ENCODE results near the gene RGSL1. TPM values are rescaled to one million over a fixed set of nuclear protein-coding genes. Genes with fewer than 3 reads are reported as not detected.

RGSL1 gene
- total and polyA plus RNA-seq, 2 donors (not counting 1 experiment from before 2014, with no cell fraction given) = not detected

GRCh38 chr1:182569939-182570610 lies 120.1 kb downstream of the RGSL1 start:
- no peaks in the 10 kb centered on the region for H3K27me3 ChIP-seq (ENCODE audit: control insufficient read depth, insufficient read depth, low read length)
- H3K27ac ChIP-seq (ENCODE audit: insufficient read depth, low read length) = no peak overlapping the region
- TF ChIP-seq EZH2 (IDR thresholded peaks at IDR 0.05; ENCODE audit: low read length, missing control alignments) (no peak), CTCF (conservative IDR thresholded peaks at IDR 0.05 in 1 of 2, IDR thresholded peaks at IDR 0.05 in 1 of 2; ENCODE audit: low read depth in 1 of 2, low read length in 2 of 2) (no peak)
- H3K4me3 ChIP-seq (replicated peaks in 1 of 4; ENCODE audit: control extremely low read depth in 1 of 4, insufficient read depth in 1 of 4, low read depth in 3 of 4, low read length in 4 of 4) = no peak overlapping the region
- no peaks in the 10 kb centered on the region for H3K36me3 ChIP-seq (ENCODE audit: control insufficient read depth, insufficient read depth, low read length)
- no peak for DNase-seq (ENCODE audit: low read depth in 2 of 2)
- no peak overlapping the region for H3K4me2 ChIP-seq (ENCODE audit: extremely low read depth, insufficient read depth, low read length)
- H4K20me1 ChIP-seq (ENCODE audit: control insufficient read depth, extremely low read depth, insufficient read depth, low read length) = no peaks in the 10 kb centered on the region
- no peak overlapping the region for H3K9ac ChIP-seq (ENCODE audit: insufficient read depth, low read length)
- H3K9me3 ChIP-seq (ENCODE audit: control insufficient read depth, insufficient read depth, low read depth, low read length) = no peaks in the 10 kb centered on the region
- H3K79me2 ChIP-seq (ENCODE audit: control insufficient read depth, insufficient read depth, low read length) = no peaks in the 10 kb centered on the region
- H3K4me1 ChIP-seq (ENCODE audit: control insufficient read depth, extremely low read depth, insufficient read depth, low read length) = no peaks in the 10 kb centered on the region
- H2AFZ ChIP-seq (ENCODE audit: low read length) = no peak overlapping the region

- TF ChIP-seq CTCF (conservative IDR thresholded peaks at IDR 0.05 in 1 of 2, IDR thresholded peaks at IDR 0.05 in 1 of 2; ENCODE audit: low read depth in 1 of 2, low read length in 2 of 2) (no peak), EZH2 (IDR thresholded peaks at IDR 0.05; ENCODE audit: low read length, missing control alignments) (no peak)
- no peak overlapping the region for H3K4me2 ChIP-seq (ENCODE audit: extremely low read depth, insufficient read depth, low read length)
- no peaks in the 10 kb centered on the region for H3K4me1 ChIP-seq (ENCODE audit: control insufficient read depth, extremely low read depth, insufficient read depth, low read length)
- no peaks in the 10 kb centered on the region for H3K27me3 ChIP-seq (ENCODE audit: control insufficient read depth, insufficient read depth, low read length)
- no peaks in the 10 kb centered on the region for H3K9me3 ChIP-seq (ENCODE audit: control insufficient read depth, insufficient read depth, low read depth, low read length)
- H3K79me2 ChIP-seq (ENCODE audit: control insufficient read depth, insufficient read depth, low read length) = no peaks in the 10 kb centered on the region
- no peak overlapping the region for H3K4me3 ChIP-seq (replicated peaks in 1 of 4; ENCODE audit: control extremely low read depth in 1 of 4, insufficient read depth in 1 of 4, low read depth in 3 of 4, low read length in 4 of 4)
- H2AFZ ChIP-seq (ENCODE audit: low read length) = no peak overlapping the region
- H3K27ac ChIP-seq (ENCODE audit: insufficient read depth, low read length) = no peak overlapping the region
- no peaks in the 10 kb centered on the region for H3K36me3 ChIP-seq (ENCODE audit: control insufficient read depth, insufficient read depth, low read length)
- DNase-seq (ENCODE audit: low read depth in 2 of 2) = no peak
- no peaks in the 10 kb centered on the region for H4K20me1 ChIP-seq (ENCODE audit: control insufficient read depth, extremely low read depth, insufficient read depth, low read length)
- H3K9ac ChIP-seq (ENCODE audit: insufficient read depth, low read length) = no peak overlapping the region
Measured at GRCh38 chr1:182570611-182570970, 120.6 kb downstream of the RGSL1 start.

- Histone ChIP-seq H3K4me3 (replicated peaks in 1 of 4; ENCODE audit: control extremely low read depth in 1 of 4, insufficient read depth in 1 of 4, low read depth in 3 of 4, low read length in 4 of 4) (no peak overlapping the region), H3K4me1 (ENCODE audit: control insufficient read depth, extremely low read depth, insufficient read depth, low read length) (peaks cover 3% of the 10 kb centered on the region), H3K9me3 (ENCODE audit: control insufficient read depth, insufficient read depth, low read depth, low read length) (no peaks in the 10 kb centered on the region), H3K4me2 (ENCODE audit: extremely low read depth, insufficient read depth, low read length) (no peak overlapping the region), H4K20me1 (ENCODE audit: control insufficient read depth, extremely low read depth, insufficient read depth, low read length) (no peaks in the 10 kb centered on the region), H3K9ac (ENCODE audit: insufficient read depth, low read length) (no peak overlapping the region), H2AFZ (ENCODE audit: low read length) (no peak overlapping the region), H3K79me2 (ENCODE audit: control insufficient read depth, insufficient read depth, low read length) (no peaks in the 10 kb centered on the region), H3K27me3 (ENCODE audit: control insufficient read depth, insufficient read depth, low read length) (no peaks in the 10 kb centered on the region), H3K27ac (ENCODE audit: insufficient read depth, low read length) (no peak overlapping the region), H3K36me3 (ENCODE audit: control insufficient read depth, insufficient read depth, low read length) (no peaks in the 10 kb centered on the region)
- TF ChIP-seq EZH2 (IDR thresholded peaks at IDR 0.05; ENCODE audit: low read length, missing control alignments) (no peak), CTCF (conservative IDR thresholded peaks at IDR 0.05 in 1 of 2, IDR thresholded peaks at IDR 0.05 in 1 of 2; ENCODE audit: low read depth in 1 of 2, low read length in 2 of 2) (no peak)
- DNase-seq (ENCODE audit: low read depth in 2 of 2) = no peak
Measured at GRCh38 chr1:182574156-182574555, 124.2 kb downstream of the RGSL1 start.

Measured in fibroblast of lung (primary cell).